ENCODE measurements around the gene HES6. TPM values are rescaled to one million over a fixed set of nuclear protein-coding genes. Genes with fewer than 3 reads are reported as not detected.

The HES6 gene, protein sequence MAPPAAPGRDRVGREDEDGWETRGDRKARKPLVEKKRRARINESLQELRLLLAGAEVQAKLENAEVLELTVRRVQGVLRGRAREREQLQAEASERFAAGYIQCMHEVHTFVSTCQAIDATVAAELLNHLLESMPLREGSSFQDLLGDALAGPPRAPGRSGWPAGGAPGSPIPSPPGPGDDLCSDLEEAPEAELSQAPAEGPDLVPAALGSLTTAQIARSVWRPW
- 8.6 TPM for total RNA-seq

DNA sequence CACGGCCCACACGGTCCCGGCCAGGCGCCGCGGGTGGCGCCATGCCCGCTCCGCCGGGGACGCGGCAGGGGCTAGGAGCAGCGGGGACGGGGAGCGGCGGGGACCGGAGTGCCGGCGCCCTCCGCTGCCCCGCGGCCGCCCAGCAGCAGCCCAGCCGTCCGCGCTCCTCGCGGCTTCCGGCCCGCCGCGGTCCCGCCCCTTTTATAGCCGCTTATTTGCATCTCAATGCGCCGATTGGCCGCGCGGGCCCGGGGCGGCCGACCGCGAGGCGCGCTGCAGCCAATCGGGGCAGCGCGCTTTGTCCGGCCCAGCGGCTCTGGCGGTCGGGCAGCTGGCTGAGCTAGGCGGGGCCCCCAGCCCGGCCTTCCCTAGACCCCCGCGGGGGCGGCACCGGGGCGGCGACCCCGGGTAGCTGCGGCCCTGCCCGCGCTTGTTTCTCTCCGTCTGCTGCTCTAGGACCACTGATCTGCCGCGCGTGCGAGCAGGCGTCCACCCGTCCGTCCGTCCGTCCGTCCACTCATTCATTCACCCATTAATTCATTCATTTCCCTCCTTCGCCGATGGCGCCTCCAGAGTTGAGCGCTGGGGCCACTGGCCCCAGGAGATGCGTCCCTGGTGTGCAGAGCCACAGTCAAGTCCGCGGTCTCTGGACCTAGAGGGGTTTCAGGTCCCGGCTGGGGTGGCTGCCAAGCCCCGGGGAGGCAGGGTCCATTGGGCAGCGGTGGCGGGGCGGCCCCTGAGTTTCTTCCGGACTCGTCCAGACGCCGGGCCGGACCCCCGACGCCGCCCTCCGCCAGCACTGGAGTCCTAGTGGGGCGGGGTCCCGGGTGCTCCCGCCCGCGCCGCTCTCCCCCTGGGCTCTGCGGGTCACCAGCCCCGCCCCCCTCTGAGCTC lies at the start of gene HES6:
HES6 (minus strand) TSS at position 176 of the 894 bp plus-strand sequence; CDS start at position 43, 133 bp downstream.
- Histone ChIP-seq H3K4me3 (peak within 1 kb of the TSS; percentile 54 to 83), H3K4me1 (peaks cover 14% of the 10 kb centered on the region), H3K27me3 (no peaks in the 10 kb centered on the region), H3K27ac (no peak within 1 kb of the TSS), H3K9me3 (no peaks in the 10 kb centered on the region), H3K36me3 (peaks cover 0 to 2% of the 10 kb centered on the region in 2 donors)
- intact Hi-C loops (cut with DNase I) = loop anchor here (10.0 kb wide), 1 partner anchor 175 kb away; the partner anchor contains the start of gene SCLY
- no peak for DNase-seq (ENCODE audit: extremely low spot score in 2 of 2)
- TF ChIP-seq POLR2AphosphoS5 (IDR thresholded peaks at IDR 0.05; ENCODE audit: insufficient read depth in 1 of 2, low read depth in 1 of 2) = no peak
- TF ChIP-seq POLR2A (IDR thresholded peaks at IDR 0.05) = peak in 1 of 2 donors; percentile 69

DNA sequence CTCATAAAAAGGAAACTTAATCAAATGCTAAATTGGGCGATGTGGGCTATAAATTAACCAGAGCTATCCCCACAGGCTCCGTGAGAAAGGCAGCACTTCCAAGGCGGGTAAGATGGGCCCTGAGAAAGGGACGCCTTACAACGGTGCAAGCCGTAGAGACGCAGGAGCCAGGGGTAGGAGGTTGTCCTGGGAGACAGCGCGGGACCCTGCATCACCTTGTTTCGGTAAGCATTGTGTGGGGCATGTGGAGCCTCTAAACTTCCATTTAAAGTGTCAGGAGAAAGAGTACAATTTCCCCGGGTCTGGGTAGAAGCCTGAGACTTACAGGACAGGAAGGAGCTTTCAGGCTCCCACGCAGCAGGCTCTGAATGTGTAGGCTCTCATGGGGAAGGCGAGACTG lies 49.7 kb upstream of the HES6 start:
- Histone ChIP-seq H3K27ac (peak overlapping the region; percentile 96), H3K27me3 (no peaks in the 10 kb centered on the region), H3K36me3 (no peaks in the 10 kb centered on the region), H3K4me1 (peaks cover 59% of the 10 kb centered on the region), H3K4me3 (peak overlapping the region; percentile 86 to 92), H3K9me3 (no peaks in the 10 kb centered on the region)
- DNase-seq (ENCODE audit: extremely low spot score in 2 of 2) = no peak
- intact Hi-C loops (cut with DNase I) = no loop called here
- TF ChIP-seq, protein P1, sequence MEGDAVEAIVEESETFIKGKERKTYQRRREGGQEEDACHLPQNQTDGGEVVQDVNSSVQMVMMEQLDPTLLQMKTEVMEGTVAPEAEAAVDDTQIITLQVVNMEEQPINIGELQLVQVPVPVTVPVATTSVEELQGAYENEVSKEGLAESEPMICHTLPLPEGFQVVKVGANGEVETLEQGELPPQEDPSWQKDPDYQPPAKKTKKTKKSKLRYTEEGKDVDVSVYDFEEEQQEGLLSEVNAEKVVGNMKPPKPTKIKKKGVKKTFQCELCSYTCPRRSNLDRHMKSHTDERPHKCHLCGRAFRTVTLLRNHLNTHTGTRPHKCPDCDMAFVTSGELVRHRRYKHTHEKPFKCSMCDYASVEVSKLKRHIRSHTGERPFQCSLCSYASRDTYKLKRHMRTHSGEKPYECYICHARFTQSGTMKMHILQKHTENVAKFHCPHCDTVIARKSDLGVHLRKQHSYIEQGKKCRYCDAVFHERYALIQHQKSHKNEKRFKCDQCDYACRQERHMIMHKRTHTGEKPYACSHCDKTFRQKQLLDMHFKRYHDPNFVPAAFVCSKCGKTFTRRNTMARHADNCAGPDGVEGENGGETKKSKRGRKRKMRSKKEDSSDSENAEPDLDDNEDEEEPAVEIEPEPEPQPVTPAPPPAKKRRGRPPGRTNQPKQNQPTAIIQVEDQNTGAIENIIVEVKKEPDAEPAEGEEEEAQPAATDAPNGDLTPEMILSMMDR (IDR thresholded peaks at IDR 0.05) = no peak
- no peak for TF ChIP-seq POLR2AphosphoS5 (IDR thresholded peaks at IDR 0.05; ENCODE audit: insufficient read depth in 1 of 2, low read depth in 1 of 2)
- TF ChIP-seq POLR2A (IDR thresholded peaks at IDR 0.05) = no peak

DNA sequence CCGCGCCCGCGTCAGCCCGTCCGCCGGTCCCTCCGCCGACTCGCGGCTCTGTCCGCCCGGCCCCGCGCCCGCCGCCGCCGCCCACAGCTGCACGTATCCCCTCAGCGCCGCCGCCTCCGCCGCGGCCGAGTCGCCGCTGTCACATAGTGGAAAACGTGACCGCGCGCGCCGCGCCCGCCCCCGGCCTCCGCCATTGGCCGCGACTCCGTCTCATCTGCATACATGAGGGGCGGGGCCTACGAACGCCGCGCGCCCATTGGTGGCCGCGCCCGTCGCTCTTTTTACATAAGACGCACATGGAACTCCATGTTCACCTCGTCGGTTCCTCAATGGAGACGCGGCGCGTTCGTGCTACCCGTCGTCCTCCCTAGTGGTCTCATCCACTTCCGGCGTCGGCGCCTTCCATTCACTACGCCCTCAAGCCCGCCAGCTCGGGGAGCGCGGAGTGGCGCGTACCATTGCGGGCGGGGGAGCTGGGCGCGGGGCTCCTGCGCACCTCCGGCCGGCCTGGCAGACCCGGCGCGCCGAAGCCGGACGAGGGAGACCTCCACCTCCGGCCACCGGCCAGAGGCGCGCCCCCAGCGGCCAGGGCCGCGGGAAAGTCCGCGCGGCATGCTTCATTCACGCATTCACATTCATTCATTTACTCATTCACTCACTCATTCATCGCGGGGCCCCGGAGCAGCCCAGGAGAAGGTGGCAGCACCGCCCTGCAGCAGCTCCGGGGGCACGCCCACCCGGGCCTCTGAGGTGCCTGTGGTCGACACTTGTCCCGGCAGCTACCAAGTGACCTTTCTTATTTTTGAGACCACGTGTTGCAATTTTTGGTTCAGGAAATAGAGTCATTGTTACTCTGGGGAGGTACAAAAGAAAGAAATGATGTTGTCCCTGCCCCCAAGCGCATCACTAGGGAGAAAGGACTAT lies 49.1 kb upstream of the HES6 start:
- H3K27me3 ChIP-seq = no peaks in the 10 kb centered on the region
- TF ChIP-seq POLR2AphosphoS5 (IDR thresholded peaks at IDR 0.05; ENCODE audit: insufficient read depth in 1 of 2, low read depth in 1 of 2) = peak; percentile 81 to 90
- peak in 1 of 2 donors; percentile 90 for TF ChIP-seq POLR2A (IDR thresholded peaks at IDR 0.05)
- TF ChIP-seq, protein P1 (IDR thresholded peaks at IDR 0.05) = no peak
- intact Hi-C loops (cut with DNase I) = no loop called here
- H3K4me3 ChIP-seq = peak overlapping the region; percentile 86 to 92
- DNase-seq (ENCODE audit: extremely low spot score in 2 of 2) = peak in 1 of 2 donors; percentile 98
- H3K27ac ChIP-seq = peak overlapping the region; percentile 96
- no peaks in the 10 kb centered on the region for H3K36me3 ChIP-seq
- H3K9me3 ChIP-seq = no peaks in the 10 kb centered on the region
- peaks cover 66% of the 10 kb centered on the region for H3K4me1 ChIP-seq

DNA sequence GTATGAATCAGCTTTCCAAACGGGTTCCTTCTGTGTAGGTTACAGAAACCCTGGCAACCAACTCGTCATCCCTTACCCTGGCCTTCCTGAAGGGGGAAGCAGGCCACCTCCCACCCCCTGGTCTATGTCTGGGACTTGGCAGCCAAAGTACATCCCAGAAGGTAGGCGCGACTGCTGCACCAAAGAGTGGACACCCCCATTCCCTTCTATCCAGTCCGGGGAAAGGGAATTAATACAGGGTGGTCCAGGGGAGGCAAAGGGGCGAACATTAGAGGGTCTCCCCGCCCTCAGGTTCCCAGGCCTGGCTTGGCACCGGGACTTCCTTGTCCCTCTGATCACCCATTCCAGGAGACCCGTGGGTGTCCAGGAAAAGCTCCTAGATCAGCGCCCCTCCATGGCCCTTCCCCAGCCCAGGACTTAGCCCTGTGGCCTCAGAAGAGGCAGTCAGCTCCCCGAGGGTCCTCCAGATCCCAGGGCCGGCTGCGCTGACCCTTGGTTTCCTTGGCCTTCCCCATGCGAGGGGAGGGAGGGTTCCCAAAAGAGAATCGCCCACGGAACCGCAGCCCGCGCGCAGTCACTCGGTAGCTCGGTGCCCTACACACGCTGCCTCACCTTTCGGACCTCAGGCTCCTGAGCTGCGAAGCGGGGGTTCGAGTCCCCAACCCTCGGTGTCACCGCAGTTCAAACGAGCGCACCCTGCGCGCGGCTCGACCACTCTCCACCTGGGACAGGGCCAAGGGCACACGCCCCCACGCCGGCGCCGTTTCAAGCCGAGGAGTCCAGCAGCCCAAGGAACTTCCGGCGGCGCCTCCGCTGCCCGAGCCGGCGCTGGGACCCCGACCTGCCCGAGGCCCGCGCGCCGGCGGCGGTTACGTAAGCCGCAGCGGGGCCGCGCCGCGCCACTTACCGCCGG lies 48.2 kb upstream of the HES6 start, which contains the start of gene PER2:
PER2 (minus strand) TSS at position 874 of the 913 bp plus-strand sequence. CDS start 10,674 bp downstream, outside the sequence.
- Histone ChIP-seq H3K36me3 (no peaks in the 10 kb centered on the region), H3K4me1 (peaks cover 75% of the 10 kb centered on the region), H3K9me3 (no peaks in the 10 kb centered on the region), H3K27me3 (no peaks in the 10 kb centered on the region), H3K27ac (peak within 1 kb of the TSS; percentile 96), H3K4me3 (peak within 1 kb of the TSS; percentile 86 to 92)
- DNase-seq (ENCODE audit: extremely low spot score in 2 of 2) = no peak
- TF ChIP-seq POLR2A (IDR thresholded peaks at IDR 0.05) = no peak
- TF ChIP-seq POLR2AphosphoS5 (IDR thresholded peaks at IDR 0.05; ENCODE audit: insufficient read depth in 1 of 2, low read depth in 1 of 2) = no peak
- TF ChIP-seq, protein P1 (IDR thresholded peaks at IDR 0.05) = no peak
- intact Hi-C loops (cut with DNase I) = no loop called here

All from vagina (tissue), 2 donors.